GM23338 (cell line): Measurements from ENCODE around the gene PRRC2A. TPM values are rescaled to one million over a fixed set of nuclear protein-coding genes. Genes with fewer than 3 reads are reported as not detected.

Experiments used
- ATAC-seq: fragments of 200-7000 bp; cut with Tn5 transposase; 3 replicates; pipeline ENCODE4 v1.9.1; 2020
- DNase-seq: peaks from one replicate; pipeline ENCODE4 v3.0.0-alpha.2; 2015; ENCODE audit warnings: low spot score
- H2AFZ ChIP-seq: fragments of 200-600 bp; sonication (generic); 2 replicates; pipeline ENCODE4 v1.8.0; 2016; ENCODE audit warnings: antibody characterized with exemption, mild to moderate bottlenecking, moderate library complexity
- H3F3A ChIP-seq: fragments of 200-600 bp; sonication (generic); replicated peaks from 2 replicates; pipeline ENCODE4 v1.8.0; 2017; ENCODE audit warnings: antibody characterized with exemption, mixed run types, low read depth
- H3K27ac ChIP-seq: fragments of 200-600 bp; sonication (generic); 2 replicates; pipeline ENCODE4 v1.6.1; 2016; ENCODE audit warnings: low read depth
- H3K27me3 ChIP-seq: fragments of 200-600 bp; sonication (generic); 2 replicates; pipeline ENCODE4 v1.8.0; 2016; ENCODE audit warnings: mild to moderate bottlenecking, mixed run types, moderate library complexity; ENCODE audit not compliant: insufficient read depth
- H3K36me3 ChIP-seq: fragments of 200-600 bp; sonication (generic); 2 replicates; pipeline ENCODE4 v1.8.0; 2016; ENCODE audit warnings: mild to moderate bottlenecking; ENCODE audit not compliant: insufficient read depth
- H3K4me1 ChIP-seq: fragments of 200-600 bp; sonication (generic); 2 replicates; pipeline ENCODE4 v1.8.0; 2016; ENCODE audit warnings: mild to moderate bottlenecking, moderate library complexity; ENCODE audit not compliant: insufficient read depth
- H3K4me2 ChIP-seq: fragments of 200-600 bp; sonication (generic); 2 replicates; pipeline ENCODE4 v1.7.1; 2017; ENCODE audit warnings: mixed run types
- H3K4me3 ChIP-seq: fragments of 200-600 bp; sonication (generic); 2 replicates; pipeline ENCODE4 v1.6.1; 2016; ENCODE audit warnings: mixed run types
- H3K79me2 ChIP-seq: fragments of 200-600 bp; sonication (generic); replicated peaks from 2 replicates; pipeline ENCODE4 v1.8.0; 2017; ENCODE audit warnings: mild to moderate bottlenecking; ENCODE audit not compliant: insufficient read depth
- H3K9me2 ChIP-seq: fragments of 200-600 bp; sonication (generic); 2 replicates; pipeline ENCODE4 v1.8.0; 2017; ENCODE audit not compliant: insufficient read depth
- H4K20me1 ChIP-seq: fragments of 200-600 bp; sonication (generic); replicated peaks from 2 replicates; pipeline ENCODE4 v1.8.0; 2017; ENCODE audit warnings: mild to moderate bottlenecking; ENCODE audit not compliant: insufficient read depth
- H3K27ac Mint-ChIP-seq: 2 replicates; pipeline ENCODE4 v1.8.0; 2020; ENCODE audit warnings: inconsistent platforms, mild to moderate bottlenecking, moderate library complexity, mixed read lengths
- H3K27me3 Mint-ChIP-seq: 3 replicates; pipeline ENCODE4 v1.8.0; 2022; ENCODE audit warnings: low read depth, mild to moderate bottlenecking, moderate library complexity, mixed read lengths, inconsistent platforms; ENCODE audit not compliant: insufficient read depth, poor library complexity
- H3K36me3 Mint-ChIP-seq: 3 replicates; pipeline ENCODE4 v1.8.0; 2021; ENCODE audit warnings: low read depth, mild to moderate bottlenecking, inconsistent platforms, moderate library complexity, mixed read lengths
- H3K4me1 Mint-ChIP-seq: 3 replicates; pipeline ENCODE4 v1.8.0; 2020; ENCODE audit warnings: mild to moderate bottlenecking, inconsistent platforms, mixed read lengths
- H3K4me3 Mint-ChIP-seq: 3 replicates; pipeline ENCODE4 v1.8.0; 2021; ENCODE audit warnings: moderate library complexity, mild to moderate bottlenecking, inconsistent platforms, mixed read lengths
- H3K9me3 Mint-ChIP-seq: 3 replicates; pipeline ENCODE4 v1.8.0; 2020; ENCODE audit warnings: moderate library complexity, mild to moderate bottlenecking, inconsistent platforms, mixed read lengths
- CREB1 ChIP-seq: fragments of 250-450 bp; sonication (Bioruptor Pico); IDR thresholded peaks from 2 replicates; pipeline ENCODE4 v1.5.0; 2020; ENCODE audit warnings: low read depth, mild to moderate bottlenecking, moderate library complexity
- ETS1 ChIP-seq: IDR thresholded peaks from 2 replicates; pipeline ENCODE4 v1.6.1; 2016; ENCODE audit warnings: antibody characterized with exemption
- EZH2 ChIP-seq: fragments of 200-600 bp; sonication (generic); IDR thresholded peaks from one replicate; pipeline ENCODE4 v1.8.0; 2017; ENCODE audit warnings: antibody characterized with exemption, mild to moderate bottlenecking, low read depth; ENCODE audit not compliant: unreplicated experiment
- EZH2phosphoT487 ChIP-seq: fragments of 200-600 bp; sonication (generic); IDR thresholded peaks from one replicate; pipeline ENCODE4 v1.8.1; 2018; ENCODE audit warnings: antibody characterized with exemption; ENCODE audit not compliant: unreplicated experiment
- JUNB ChIP-seq: IDR thresholded peaks from one replicate; pipeline ENCODE4 v1.6.1; 2016; ENCODE audit warnings: antibody characterized with exemption; ENCODE audit not compliant: unreplicated experiment
- NANOG ChIP-seq: IDR thresholded peaks from 2 replicates; pipeline ENCODE4 v1.6.1; 2016; ENCODE audit warnings: antibody characterized with exemption, borderline replicate concordance
- POLR2AphosphoS5 ChIP-seq: IDR thresholded peaks from 2 replicates; pipeline ENCODE4 v1.6.1; 2016; ENCODE audit warnings: antibody characterized with exemption, low read depth
- ZNF114 ChIP-seq: fragments of 250-450 bp; sonication (Bioruptor Pico); IDR thresholded peaks from 2 replicates; pipeline ENCODE4 v1.5.0; 2020; ENCODE audit warnings: mild to moderate bottlenecking, moderate library complexity
- ZNF331 ChIP-seq: fragments of 250-450 bp; sonication (Bioruptor Pico); IDR thresholded peaks from 2 replicates; pipeline ENCODE4 v1.5.0; 2020; ENCODE audit warnings: low read depth, mild to moderate bottlenecking, moderate library complexity
- polyA plus RNA-seq: library from polyadenylated mRNA; unstranded; fragments of >200 nt; fragmentation: Nextera tagmentation; extraction: Ambion mirVana; gene quantifications from 2 replicates; pipeline ENCODE4 v1.2.1, GENCODE V29; 2016
- total RNA-seq: library from RNA; depleted of rRNA; stranded (reverse); fragments of >200 nt; shearing (Covaris generic); gene quantifications from 2 replicates; pipeline ENCODE4 v1.2.3, GENCODE V29; 2014
- TF ChIP-seq, protein P1 (sequence below), 2 experiments: fragments of 200-600 bp in 1 of 2; sonication (generic) in 1 of 2; conservative IDR thresholded peaks; 2 replicates each; pipeline versions ENCODE4 v1.5.1 to v1.6.1; 2016 to 2017; ENCODE audit warnings: antibody characterized with exemption in 2 of 2, low read depth in 2 of 2, mild to moderate bottlenecking in 2 of 2, moderate library complexity in 1 of 2
- TF ChIP-seq, protein P2 (sequence below): fragments of 250-450 bp; sonication (Bioruptor Pico); IDR thresholded peaks from 2 replicates; pipeline ENCODE4 v1.5.0; 2020; ENCODE audit warnings: mild to moderate bottlenecking, moderate library complexity

The PRRC2A gene
- total and polyA plus RNA-seq, 2 experiments from 2014 or later, result 213 to 273 TPM

GRCh38 chr6:31632279-31632946 lies 11.9 kb downstream of the PRRC2A start:
- no peak for ATAC-seq
- Histone ChIP-seq H3K79me2 (peaks cover 26% of the 10 kb centered on the region), H4K20me1 (peaks cover 46% of the 10 kb centered on the region), H3K36me3 (peaks cover 78% of the 10 kb centered on the region), H3K4me1 (no peaks in the 10 kb centered on the region), H3K4me3 (no peak overlapping the region), H3K27me3 (no peaks in the 10 kb centered on the region), H3K27ac (peak overlapping the region; percentile 66; the same call in 1 of the 2 replicates), H3K9me2 (no peaks in the 10 kb centered on the region), H3F3A (peaks cover 73% of the 10 kb centered on the region), H3K4me2 (no peak overlapping the region), H2AFZ (no peak overlapping the region)
- H3K4me1 Mint-ChIP-seq, result no peaks in the 10 kb centered on the region
- DNase-seq, result no peak
- no peak overlapping the region for H3K27ac Mint-ChIP-seq
- peaks cover 99% of the 10 kb centered on the region for H3K36me3 Mint-ChIP-seq
- no peak overlapping the region; the same call in 2 of the 3 replicates for H3K4me3 Mint-ChIP-seq
- H3K27me3 Mint-ChIP-seq, result peaks cover 4% of the 10 kb centered on the region
- no peak for TF ChIP-seq ETS1
- no peak for TF ChIP-seq ZNF331 (CRISPR knock-in tag)
- TF ChIP-seq POLR2AphosphoS5, result peak; percentile 48; the same call in 1 of the 2 replicates
- H3K9me3 Mint-ChIP-seq, result no peaks in the 10 kb centered on the region; the same call in 2 of the 3 replicates

GRCh38 chr6:31633447-31633846 lies 12.9 kb downstream of the PRRC2A start:
- Mint-ChIP-seq H3K4me3 (no peak overlapping the region), H3K4me1 (no peaks in the 10 kb centered on the region), H3K27me3 (peaks cover 2% of the 10 kb centered on the region), H3K36me3 (peaks cover 95% of the 10 kb centered on the region), H3K9me3 (no peaks in the 10 kb centered on the region; the same call in 2 of the 3 replicates), H3K27ac (no peak overlapping the region)
- peaks cover 21% of the 10 kb centered on the region for H3K79me2 ChIP-seq
- no peak overlapping the region for H3K4me2 ChIP-seq
- no peak for DNase-seq
- peaks cover 46% of the 10 kb centered on the region for H4K20me1 ChIP-seq
- ATAC-seq, result no peak
- H3K27me3 ChIP-seq, result no peaks in the 10 kb centered on the region
- peaks cover 76% of the 10 kb centered on the region for H3K36me3 ChIP-seq
- H3K4me3 ChIP-seq, result no peak overlapping the region
- H3F3A ChIP-seq, result peaks cover 74% of the 10 kb centered on the region
- H2AFZ ChIP-seq, result no peak overlapping the region
- H3K27ac ChIP-seq, result no peak overlapping the region
- H3K4me1 ChIP-seq, result no peaks in the 10 kb centered on the region
- H3K9me2 ChIP-seq, result no peaks in the 10 kb centered on the region
- no peak for TF ChIP-seq ETS1
- TF ChIP-seq, protein P1, sequence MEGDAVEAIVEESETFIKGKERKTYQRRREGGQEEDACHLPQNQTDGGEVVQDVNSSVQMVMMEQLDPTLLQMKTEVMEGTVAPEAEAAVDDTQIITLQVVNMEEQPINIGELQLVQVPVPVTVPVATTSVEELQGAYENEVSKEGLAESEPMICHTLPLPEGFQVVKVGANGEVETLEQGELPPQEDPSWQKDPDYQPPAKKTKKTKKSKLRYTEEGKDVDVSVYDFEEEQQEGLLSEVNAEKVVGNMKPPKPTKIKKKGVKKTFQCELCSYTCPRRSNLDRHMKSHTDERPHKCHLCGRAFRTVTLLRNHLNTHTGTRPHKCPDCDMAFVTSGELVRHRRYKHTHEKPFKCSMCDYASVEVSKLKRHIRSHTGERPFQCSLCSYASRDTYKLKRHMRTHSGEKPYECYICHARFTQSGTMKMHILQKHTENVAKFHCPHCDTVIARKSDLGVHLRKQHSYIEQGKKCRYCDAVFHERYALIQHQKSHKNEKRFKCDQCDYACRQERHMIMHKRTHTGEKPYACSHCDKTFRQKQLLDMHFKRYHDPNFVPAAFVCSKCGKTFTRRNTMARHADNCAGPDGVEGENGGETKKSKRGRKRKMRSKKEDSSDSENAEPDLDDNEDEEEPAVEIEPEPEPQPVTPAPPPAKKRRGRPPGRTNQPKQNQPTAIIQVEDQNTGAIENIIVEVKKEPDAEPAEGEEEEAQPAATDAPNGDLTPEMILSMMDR (conservative IDR thresholded peaks at IDR 0.05; ENCODE audit: low read depth in 2 of 2), result no peak
- TF ChIP-seq, protein P2, sequence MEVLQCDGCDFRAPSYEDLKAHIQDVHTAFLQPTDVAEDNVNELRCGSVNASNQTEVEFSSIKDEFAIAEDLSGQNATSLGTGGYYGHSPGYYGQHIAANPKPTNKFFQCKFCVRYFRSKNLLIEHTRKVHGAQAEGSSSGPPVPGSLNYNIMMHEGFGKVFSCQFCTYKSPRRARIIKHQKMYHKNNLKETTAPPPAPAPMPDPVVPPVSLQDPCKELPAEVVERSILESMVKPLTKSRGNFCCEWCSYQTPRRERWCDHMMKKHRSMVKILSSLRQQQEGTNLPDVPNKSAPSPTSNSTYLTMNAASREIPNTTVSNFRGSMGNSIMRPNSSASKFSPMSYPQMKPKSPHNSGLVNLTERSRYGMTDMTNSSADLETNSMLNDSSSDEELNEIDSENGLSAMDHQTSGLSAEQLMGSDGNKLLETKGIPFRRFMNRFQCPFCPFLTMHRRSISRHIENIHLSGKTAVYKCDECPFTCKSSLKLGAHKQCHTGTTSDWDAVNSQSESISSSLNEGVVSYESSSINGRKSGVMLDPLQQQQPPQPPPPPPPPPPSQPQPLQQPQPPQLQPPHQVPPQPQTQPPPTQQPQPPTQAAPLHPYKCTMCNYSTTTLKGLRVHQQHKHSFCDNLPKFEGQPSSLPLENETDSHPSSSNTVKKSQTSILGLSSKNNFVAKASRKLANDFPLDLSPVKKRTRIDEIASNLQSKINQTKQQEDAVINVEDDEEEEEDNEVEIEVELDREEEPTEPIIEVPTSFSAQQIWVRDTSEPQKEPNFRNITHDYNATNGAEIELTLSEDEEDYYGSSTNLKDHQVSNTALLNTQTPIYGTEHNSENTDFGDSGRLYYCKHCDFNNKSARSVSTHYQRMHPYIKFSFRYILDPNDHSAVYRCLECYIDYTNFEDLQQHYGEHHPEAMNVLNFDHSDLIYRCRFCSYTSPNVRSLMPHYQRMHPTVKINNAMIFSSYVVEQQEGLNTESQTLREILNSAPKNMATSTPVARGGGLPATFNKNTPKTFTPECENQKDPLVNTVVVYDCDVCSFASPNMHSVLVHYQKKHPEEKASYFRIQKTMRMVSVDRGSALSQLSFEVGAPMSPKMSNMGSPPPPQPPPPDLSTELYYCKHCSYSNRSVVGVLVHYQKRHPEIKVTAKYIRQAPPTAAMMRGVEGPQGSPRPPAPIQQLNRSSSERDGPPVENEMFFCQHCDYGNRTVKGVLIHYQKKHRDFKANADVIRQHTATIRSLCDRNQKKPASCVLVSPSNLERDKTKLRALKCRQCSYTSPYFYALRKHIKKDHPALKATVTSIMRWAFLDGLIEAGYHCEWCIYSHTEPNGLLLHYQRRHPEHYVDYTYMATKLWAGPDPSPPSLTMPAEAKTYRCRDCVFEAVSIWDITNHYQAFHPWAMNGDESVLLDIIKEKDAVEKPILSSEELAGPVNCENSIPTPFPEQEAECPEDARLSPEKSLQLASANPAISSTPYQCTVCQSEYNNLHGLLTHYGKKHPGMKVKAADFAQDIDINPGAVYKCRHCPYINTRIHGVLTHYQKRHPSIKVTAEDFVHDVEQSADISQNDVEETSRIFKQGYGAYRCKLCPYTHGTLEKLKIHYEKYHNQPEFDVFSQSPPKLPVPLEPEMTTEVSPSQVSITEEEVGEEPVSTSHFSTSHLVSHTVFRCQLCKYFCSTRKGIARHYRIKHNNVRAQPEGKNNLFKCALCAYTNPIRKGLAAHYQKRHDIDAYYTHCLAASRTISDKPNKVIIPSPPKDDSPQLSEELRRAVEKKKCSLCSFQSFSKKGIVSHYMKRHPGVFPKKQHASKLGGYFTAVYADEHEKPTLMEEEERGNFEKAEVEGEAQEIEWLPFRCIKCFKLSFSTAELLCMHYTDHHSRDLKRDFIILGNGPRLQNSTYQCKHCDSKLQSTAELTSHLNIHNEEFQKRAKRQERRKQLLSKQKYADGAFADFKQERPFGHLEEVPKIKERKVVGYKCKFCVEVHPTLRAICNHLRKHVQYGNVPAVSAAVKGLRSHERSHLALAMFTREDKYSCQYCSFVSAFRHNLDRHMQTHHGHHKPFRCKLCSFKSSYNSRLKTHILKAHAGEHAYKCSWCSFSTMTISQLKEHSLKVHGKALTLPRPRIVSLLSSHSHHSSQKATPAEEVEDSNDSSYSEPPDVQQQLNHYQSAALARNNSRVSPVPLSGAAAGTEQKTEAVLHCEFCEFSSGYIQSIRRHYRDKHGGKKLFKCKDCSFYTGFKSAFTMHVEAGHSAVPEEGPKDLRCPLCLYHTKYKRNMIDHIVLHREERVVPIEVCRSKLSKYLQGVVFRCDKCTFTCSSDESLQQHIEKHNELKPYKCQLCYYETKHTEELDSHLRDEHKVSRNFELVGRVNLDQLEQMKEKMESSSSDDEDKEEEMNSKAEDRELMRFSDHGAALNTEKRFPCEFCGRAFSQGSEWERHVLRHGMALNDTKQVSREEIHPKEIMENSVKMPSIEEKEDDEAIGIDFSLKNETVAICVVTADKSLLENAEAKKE (CRISPR knock-in tag), result no peak
- no peak for TF ChIP-seq EZH2phosphoT487
- no peak for TF ChIP-seq ZNF331 (CRISPR knock-in tag)
- no peak for TF ChIP-seq ZNF114
- no peak for TF ChIP-seq CREB1
- no peak for TF ChIP-seq JUNB
- no peak for TF ChIP-seq EZH2
- no peak for TF ChIP-seq NANOG
